Umbilical cord (tissue), 2 donors: ENCODE measurements around the gene FUT9. TPM values are rescaled to one million over a fixed set of nuclear protein-coding genes. Genes with fewer than 3 reads are reported as not detected.

Source experiments
- DNase-seq: peaks from one replicate; pipeline ENCODE4 v3.0.0-alpha.2; 2015; ENCODE audit warnings: low spot score
- total RNA-seq: library from RNA; depleted of rRNA; stranded (reverse); fragments of >200 nt; gene quantifications from one replicate; pipeline ENCODE4 v1.2.3, GENCODE V29; 2014; ENCODE audit warnings: low replicate concordance; ENCODE audit not compliant: insufficient read depth

The FUT9 gene
- total RNA-seq = 27.2 TPM

DNA sequence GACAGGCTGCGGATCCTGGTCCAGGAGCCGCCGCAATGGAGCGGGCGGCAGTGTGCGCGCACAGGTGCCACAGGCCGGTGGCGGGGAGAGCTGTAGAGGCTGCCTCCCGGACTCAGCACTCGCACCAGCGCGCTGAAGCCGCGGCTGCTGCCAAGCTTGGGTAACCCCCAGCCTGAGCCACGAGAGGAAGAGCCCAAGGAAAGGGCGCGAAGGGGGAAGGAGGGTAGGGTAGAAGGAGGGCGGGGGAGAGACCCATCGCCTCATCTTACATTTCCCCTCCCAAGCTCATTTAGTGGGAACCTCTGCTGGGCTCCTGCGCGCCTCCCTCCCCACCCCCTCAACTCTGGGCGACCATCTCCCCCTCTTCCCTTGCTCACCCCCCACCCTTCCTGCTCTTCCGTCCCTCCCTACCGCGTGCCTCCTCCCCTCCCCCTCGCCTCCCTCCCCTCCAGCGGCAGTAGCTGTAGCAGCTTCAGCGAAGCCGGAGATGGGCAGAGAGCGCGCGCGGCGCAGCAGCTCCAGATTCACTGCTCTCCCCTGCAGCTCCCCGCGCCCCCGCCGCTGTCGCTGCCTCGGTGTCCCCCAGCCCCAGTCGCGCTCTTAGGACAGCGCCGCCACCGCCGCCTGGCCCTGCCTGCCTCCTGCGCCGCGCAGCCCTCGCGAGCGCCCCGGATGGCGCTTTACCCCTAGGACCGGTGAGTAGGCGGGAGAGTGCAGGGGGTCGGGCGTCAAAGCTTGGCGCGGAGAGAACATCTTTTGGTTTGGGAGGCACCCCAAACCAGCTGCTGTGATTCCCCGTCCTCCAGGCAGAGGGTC, at the start of gene FUT9:
FUT9 (plus strand) TSS at position 457 of the 816 bp plus-strand sequence. CDS start 187,182 bp downstream, outside the sequence.
- DNase-seq = peak; percentile 28

GRCh38 chr6:95967594-95967993, 48.2 kb upstream of the FUT9 start:
- no peak for DNase-seq

DNA sequence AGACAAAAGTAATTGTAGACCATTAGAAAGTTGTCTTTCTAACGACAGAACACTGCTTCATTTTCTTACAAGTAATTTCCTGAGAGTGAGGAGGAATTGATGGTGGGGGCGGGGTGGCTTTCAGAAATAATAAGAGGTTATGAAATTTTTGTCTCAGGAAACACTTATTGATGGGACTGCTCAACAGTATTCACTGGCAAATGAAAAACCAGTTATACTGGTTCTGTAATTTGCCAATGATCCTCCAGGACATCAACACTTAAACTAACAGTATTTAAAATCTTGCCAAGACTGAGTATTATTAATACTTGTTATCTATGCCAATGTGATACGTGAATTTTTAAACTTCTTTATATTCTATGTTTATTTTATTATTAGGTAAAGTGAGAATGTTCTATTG, 41.8 kb upstream of the FUT9 start:
- DNase-seq = no peak

DNA sequence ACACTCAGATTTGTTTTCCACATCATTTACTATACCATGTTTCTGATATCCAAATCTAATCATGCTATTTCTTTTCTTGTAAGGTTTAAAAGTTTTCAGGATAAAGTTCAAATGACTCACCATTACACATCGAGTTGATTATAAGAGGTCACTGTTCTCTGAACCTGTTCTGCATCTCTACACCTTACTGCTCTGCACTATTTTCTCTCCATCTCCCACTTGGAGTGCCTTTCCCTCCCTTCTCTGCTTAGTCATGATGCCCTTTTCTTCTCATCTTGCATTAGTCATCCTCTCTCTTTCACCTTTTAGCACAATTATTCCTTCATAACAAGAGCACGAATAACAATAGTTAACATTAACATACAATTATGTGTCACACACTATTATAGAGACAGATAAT, 37.5 kb upstream of the FUT9 start:
- DNase-seq = no peak

DNA sequence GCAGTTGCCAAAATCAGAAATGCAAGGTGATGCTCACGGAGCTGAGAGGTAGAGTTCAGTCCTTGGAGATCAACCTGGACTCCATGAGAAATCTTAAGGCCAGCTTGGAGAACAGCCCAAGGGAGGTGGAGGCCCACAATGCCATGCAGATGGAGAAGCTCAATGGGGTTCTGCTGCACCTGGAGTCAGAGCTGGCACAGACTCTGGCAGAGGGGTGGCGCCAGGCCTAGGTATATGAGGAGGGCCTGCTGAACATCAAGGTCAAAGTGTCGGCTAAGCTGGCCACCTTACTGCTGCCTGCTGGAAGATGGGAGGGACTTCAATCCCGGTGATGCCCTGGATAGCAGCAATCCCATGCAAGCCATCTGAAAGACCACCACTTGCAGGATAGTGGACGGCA, 23.9 kb upstream of the FUT9 start:
- DNase-seq = no peak

DNA sequence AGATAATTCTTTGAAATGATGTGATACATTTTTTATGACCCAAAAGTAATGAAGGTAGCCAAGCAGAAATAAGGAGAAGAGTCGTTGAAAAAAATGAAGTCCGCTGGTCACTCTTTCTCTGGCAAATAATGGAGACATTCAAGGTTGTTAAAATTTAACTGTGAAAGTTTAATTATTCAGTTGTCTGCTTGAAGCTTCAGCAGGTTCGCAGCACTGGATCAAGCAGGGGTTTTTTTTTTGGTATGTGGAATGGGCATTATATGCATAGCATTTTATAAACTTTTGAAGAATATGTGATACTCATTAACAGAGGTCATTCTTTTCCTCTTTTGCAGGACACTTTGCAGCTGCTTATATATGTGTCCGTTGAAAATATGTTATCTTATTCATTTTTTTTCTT, 21.6 kb upstream of the FUT9 start:
- DNase-seq = no peak

DNA sequence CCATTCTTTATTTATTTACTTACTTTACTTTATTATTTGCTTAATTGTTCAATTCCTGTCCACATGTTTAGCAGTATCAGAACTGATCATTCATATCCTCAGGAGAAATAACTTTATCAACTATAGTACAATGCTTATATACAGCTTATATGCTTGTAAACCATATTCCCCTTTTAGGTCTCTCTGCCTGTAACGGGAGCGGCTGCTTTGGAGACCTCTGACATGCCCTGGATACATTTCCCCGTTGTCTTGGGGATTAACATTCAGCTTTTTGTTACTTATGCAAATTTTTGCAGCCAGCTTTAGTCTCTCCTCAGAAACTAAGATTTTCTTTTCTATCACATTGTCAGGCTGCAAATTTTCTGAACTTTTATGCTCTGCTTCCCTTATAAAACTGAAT, 17.6 kb upstream of the FUT9 start:
- DNase-seq = no peak

DNA sequence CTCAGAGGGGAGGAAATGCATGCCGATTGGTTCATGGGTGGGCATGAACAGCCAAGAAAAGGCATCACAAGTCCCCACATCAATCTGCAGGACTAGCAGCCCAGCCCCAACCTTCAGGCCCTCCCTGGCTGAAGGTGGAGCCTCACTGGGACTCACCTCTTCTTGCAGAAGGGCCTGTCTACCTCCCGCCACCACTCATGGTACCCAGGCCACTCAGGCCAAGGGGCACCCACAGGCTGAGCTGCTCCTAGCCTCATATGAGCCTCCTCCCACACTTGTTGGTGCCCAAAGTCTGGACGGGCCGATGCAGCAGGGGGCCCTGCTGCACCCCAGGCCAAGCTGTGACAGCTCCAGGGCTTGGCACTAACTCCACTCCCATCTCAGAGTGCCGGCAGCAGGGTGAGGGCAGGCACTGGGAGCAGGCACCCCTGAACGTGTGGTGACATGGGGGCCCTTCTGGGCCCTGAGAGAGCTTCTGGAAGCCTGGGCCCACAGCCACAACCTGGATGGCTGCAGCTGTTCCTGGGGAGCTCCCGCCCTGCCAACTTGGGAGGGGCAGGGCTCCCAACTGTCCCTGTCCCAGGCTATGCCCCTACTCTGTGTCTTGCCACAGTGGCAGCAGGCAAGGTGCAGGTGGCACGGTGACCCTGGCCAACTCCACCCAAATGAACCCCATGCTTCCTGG, 13.7 kb upstream of the FUT9 start:
- DNase-seq = no peak

DNA sequence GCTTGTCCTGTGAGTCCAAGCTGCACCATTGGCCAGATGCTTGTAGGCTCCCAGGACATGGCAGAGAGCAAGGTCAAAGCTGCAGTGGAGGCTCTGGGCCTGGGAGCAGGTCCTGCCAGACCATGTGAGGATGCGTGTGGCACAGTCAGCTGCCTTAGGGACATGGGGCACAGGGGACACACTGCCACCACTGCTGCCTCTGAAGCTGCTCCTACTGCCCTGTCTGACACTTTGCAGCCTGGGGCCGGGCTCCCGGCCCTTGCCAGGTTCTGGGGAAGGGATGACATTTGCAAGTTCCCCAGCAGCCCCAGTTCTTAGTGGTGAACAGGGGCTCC, 13.2 kb upstream of the FUT9 start:
- DNase-seq = no peak

GRCh38 chr6:96002912-96003311, 12.9 kb upstream of the FUT9 start:
- no peak for DNase-seq

GRCh38 chr6:96007663-96008062, 8.1 kb upstream of the FUT9 start:
- no peak for DNase-seq

DNA sequence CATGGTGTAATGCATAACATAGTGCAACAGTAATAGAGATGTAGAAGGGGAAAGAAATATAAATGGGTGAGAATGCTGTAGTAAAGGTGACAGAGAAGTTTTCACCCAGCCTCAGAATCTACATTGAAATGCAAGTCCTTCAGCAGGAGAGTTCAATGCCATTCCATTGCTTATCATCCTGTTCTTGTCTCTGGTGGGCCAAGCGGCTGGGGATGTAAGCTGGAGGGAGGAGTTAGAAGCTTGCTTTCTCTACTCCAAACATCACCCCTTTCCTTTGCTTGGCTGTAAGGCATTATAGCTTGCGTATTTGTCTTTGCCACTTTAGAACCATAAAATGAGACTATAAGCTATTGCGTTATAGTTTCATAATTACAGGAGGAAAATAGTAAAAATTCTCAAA, 2.2 kb upstream of the FUT9 start:
- no peak for DNase-seq

GRCh38 chr6:96014846-96015517, 792 bp upstream of the FUT9 start:
- DNase-seq = peak; percentile 2

GRCh38 chr6:96016334-96017069, 728 bp downstream of the FUT9 start:
- no peak for DNase-seq

DNA sequence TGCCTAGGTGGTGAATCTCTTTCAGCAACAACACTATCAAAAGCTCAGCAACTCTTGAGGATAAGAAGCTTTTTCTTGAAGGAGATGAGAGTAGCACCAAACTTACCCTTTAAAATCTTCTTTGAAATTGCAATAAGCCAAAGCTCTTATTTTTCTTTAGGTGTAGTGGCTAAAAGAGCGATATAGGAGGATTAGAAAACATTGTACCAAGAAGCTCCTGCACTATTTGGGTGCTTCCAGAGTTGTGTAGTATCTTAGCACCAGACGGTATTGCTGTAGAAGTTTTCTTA, 1.2 kb downstream of the FUT9 start:
- DNase-seq = no peak

DNA sequence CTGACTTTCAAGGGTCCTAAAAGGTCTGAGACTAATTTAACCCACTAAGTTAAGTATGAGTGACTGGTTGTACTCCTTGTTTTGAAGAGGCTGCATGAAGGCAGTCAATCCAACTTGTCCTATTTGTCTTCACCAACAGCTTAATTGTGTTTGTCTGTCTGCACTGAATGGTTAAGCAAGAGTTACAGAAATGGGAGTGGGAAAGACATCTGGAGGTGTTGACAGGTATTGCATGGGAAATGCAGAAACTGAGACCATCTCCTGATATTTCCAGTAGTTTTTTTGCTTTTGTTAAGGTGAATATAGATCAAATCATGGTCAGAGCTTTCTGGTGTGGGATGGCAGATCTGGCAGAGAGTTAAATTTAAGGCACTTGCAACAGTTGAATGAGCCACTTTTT, 6.5 kb downstream of the FUT9 start:
- no peak for DNase-seq

DNA sequence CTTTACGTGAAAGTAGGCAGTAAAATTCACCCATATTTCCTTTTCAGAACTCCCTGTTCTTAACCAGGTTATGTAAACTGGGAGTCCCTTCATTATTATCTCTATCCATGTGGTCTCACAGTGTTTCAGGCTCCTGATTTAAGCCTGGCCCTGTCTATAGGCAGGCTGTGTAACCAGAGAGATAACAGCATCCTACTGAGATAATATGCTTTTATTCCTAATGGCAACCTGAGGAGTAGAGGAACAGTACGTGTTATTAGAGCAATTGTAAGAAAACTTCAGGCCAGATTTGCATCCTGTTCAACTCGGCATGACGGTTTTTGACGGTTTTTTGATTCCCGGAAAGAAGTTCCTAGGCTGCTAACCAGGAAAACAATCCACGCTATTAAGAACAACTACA, 16.9 kb downstream of the FUT9 start:
- no peak for DNase-seq

- DNase-seq = no peak
Measured at GRCh38 chr6:96051555-96051954, 35.8 kb downstream of the FUT9 start.

DNA sequence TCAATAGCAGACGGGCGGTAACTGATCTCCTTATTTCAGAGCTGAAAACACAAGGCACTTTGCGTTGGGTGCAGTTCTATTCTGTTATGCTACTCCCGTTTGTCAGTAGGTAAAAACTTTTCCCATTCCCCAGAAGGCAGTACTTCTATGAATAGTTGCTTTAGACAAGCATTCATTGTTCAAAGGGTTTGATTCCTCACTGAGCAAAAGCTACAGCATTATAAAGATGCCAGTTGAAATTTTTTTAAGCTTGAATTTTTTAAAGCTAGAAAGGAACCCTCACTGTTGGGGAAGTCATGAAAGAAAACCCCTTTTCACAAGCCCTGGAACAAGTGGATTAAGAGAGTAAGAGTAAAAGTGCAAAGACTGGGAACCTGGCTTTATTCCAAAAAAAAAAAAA, 42.3 kb downstream of the FUT9 start:
- DNase-seq = no peak

DNA sequence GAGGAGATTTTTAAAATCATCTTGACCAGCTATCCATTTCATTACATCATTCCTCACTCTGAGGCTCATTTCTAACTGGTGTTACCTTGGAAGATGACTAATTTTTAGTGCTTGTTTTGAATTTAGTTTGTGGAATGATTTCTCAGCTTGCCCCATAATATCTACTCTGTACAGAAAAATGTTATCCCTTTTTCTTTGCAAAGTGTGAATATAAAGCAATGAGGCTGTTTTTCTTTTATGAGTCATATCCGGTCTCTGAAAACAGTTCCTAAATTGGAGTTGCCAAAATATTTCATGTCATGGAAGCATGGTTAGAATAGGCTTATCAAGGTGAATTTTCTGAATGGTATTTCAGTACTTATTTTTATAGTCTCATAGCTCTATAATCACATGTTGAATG, 43.8 kb downstream of the FUT9 start:
- no peak for DNase-seq

- DNase-seq = no peak
Measured at GRCh38 chr6:96060249-96060648, 44.5 kb downstream of the FUT9 start.

- no peak for DNase-seq
Measured at GRCh38 chr6:96065213-96065612, 49.4 kb downstream of the FUT9 start.
